Middle frontal gyrus (tissue), 1 donor: ENCODE measurements around the gene PCSK5.
"Not testable (repeated sequence)": the region's sequence is repeated elsewhere in the genome, so short reads cannot be mapped to it uniquely, and the experiment has no call there.

Source experiments
- DNase-seq: peaks from one replicate; pipeline ENCODE4 v3.0.0-alpha.2; 2015; ENCODE audit warnings: low spot score; ENCODE audit errors: extremely low spot score

Gene PCSK5

GRCh38 chr9:76351006-76351405 lies 460.5 kb downstream of the PCSK5 start:
- DNase-seq = no peak

DNA sequence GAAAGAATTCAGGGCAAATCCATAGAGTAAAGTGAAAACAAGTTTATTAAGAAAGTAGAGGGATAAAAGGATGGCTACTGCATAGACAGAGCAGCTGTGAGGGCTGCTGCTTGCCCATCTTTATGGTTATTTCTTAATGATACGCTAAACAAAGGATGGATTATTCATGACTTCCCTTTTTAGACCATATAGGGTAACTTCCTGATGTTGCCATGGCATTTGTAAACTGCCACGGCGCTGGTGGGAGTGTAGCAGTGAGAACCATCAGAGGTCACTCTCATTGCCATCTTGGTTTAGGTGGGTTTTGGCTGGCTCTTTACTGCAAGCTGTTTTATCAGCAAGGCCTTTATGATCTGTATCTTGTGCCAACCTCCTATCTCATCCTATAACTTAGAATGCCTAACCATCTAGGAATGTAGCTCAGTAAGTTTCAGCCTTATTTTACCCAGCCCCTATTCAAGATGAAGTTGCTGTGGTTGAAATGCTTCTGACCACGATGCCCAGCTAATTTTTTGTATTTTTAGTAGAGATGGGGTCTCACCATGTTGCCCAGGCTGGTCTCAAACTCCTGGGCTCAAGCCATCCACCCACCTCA lies 461.6 kb downstream of the PCSK5 start:
- DNase-seq = no peak

DNA sequence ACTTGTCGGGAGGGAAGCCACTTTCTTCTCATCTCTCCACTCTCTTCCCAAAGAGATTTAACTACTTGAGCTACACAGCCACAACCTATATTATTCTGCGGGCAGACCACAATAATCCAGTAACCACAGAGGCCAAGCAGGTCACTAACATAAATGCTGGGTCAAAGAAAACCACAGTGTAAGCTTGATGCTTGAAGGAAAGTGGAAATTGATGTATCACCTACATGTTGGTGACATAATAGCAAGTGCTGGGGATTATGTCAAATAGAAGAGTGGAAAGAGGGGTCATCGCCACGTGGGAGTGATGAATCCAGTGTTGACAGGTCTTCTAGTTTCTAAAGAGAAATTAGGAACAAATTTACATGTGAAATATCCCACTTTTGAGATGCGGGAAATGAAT lies 462.8 kb downstream of the PCSK5 start:
- no peak for DNase-seq

GRCh38 chr9:76354221-76354620 lies 463.7 kb downstream of the PCSK5 start:
- no peak for DNase-seq

- no peak for DNase-seq
These were observed 465.4 kb downstream of the PCSK5 start for GRCh38 chr9:76355886-76356285.

DNA sequence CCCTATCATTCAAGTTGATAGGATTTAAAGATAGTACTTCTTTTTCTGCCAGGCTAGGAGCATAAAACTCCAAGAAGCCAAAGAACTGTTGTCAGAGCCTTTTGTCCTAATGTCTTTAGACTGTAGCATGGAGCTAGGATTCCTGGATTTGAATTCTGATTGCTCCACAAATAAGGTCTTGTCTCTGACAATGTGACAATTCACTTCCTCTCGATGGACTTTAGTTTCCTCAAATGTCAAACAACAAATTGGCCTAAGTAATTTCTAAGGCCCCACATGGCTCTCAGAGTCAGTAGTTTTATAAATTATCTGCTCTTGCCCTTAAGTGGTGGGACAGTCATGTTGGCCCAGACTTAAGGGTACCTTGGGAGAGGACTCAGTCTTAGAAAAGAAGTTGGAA lies 467.1 kb downstream of the PCSK5 start:
- DNase-seq = no peak

- DNase-seq = no peak
These were observed 468.3 kb downstream of the PCSK5 start for GRCh38 chr9:76358628-76359280.

GRCh38 chr9:76359365-76359764 lies 468.9 kb downstream of the PCSK5 start:
- DNase-seq = no peak

GRCh38 chr9:76359766-76360165 lies 469.3 kb downstream of the PCSK5 start:
- DNase-seq = no peak

DNA sequence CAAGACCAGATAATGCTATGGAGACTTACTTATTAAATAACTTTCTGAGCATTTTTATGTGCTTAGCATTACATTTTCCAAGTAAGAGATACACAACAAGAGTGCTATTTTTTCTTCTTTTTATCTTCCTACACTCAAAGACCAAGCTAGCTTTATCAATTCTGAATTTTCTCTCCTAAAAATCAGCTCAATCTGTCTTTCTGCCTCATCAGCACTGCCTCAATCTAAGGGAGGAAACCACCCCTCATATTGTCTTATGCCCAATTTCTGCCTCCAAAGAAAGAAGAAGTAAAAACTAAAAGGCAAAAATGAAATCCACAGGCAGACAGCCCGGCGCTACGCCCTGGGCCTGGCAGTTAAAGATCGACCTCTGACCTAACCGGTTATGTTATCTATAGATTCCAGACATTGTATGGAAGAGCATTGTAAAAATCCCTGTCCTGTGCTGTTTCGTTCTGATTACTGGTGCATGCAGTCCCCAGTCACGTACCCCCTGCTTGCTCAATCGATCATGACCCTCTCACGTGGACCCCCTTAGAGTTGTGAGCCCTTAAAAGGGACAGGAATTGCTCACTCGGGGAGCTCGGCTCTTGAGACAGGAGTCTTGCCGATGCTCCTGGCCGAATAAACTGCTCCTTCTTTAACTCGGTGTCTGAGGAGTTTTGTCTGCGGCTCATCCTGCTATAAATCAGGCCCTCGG lies 472.0 kb downstream of the PCSK5 start:
- DNase-seq = not testable (repeated sequence)

DNA sequence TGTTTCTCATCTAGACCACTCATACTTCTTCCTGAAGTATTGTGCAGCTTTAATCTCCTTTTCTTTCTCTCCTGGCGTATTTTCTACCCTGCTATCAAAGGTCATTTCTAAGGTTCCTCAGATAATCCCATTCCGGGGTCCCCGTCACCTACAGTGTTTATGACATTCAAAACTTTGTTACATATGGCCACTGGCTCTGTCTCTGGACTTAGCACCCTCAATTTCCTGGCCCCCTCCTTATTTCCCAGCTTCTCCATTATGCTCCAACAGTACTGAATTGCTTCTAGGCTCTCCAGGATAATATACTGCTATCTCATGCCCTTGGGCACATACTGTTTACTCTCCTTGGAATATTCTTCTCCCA lies 472.5 kb downstream of the PCSK5 start:
- DNase-seq = no peak

DNA sequence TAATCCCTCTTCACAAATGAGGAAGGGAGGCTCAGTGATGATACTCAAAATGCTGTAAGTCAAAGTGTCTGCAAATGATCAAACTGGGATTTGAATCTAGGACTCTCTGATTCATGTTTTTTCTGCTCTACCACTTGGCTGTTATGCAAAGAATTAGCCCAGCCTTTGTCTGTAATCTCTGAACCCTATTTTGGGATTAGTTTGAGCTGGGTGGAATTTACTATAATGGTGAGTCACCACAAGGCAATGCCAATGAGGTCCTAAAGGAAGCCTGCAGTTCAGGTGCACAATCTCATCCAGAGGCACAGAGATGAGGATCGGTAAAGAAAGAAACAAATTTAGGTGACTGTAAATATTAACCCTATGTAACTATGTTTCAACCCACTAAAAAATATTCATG lies 474.6 kb downstream of the PCSK5 start:
- no peak for DNase-seq

DNA sequence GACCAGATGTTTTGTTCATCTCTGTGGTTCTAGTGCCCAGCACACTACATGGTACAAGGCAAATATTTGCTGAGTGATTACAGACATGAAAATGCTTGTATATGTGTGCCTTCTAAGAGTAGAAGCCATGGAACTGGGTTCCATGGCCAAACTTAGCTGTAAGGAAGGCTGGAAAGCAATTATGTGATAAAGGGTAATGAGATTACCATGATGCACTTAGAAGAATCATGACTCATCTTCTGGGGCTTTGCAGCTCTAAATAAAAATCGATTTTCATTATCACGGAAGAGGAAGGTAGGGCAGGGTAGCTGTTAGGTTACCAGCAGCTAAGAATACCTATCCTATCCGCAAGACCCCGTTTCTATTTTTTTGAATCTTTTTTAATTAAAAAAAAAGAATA lies 475.8 kb downstream of the PCSK5 start:
- DNase-seq = no peak

DNA sequence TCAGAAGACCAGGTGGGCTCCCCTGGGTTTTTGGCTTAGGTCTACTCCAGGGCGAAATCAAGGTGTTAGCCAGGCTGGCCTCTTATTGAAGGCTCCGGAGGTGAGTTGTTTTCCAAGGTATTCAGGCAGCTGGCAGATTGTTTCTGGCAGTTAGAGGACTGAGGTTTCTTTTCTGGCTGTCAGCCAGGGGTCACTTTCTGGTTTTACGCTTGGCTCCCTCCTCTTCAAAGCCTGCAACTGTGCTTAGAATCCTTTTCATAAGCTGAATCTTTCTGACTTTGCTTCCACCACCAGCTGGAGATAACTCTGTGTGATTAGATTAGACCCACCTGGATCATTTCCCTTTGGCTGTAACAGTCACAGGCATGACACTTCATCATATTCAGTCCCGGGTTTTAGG lies 479.1 kb downstream of the PCSK5 start:
- no peak for DNase-seq

GRCh38 chr9:76370396-76371023 lies 480.0 kb downstream of the PCSK5 start:
- no peak for DNase-seq

DNA sequence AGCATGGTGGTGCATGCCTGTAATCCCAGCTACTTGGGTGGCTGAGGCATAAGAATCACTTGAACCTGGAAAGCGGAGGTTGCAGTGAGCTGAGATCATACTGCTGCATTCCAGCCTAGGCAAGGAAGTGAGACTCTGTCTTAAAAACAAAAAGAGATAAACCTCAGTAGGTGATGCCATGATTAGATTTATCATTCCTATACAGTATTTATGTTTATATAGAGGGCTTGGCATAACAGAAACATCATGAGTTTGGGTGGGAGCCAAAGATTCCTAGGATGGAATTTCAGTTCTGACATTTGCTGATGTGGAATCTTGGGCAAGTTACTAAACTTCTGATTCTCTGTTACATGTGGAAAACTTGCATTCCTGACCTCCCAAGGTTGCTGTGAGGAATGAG lies 481.4 kb downstream of the PCSK5 start:
- DNase-seq = no peak

DNA sequence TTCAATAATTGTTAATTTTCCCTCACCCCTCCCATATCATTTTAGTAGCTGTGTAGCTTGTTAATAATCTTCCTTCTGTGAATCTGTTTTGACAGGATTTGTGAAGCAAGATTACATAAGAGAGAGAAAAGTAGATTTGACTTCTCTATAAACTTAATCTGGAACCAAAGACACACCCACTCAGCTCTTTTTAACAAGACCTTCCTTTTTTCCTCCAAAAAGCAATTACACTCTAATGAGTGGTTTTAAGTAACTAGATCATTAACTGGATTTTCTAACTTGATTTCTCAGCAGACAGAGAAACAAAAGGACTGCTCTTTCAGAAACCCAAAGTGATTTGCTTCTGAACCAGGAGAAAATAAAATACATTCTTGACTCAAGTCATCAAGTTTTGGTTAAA lies 481.9 kb downstream of the PCSK5 start:
- no peak for DNase-seq

DNA sequence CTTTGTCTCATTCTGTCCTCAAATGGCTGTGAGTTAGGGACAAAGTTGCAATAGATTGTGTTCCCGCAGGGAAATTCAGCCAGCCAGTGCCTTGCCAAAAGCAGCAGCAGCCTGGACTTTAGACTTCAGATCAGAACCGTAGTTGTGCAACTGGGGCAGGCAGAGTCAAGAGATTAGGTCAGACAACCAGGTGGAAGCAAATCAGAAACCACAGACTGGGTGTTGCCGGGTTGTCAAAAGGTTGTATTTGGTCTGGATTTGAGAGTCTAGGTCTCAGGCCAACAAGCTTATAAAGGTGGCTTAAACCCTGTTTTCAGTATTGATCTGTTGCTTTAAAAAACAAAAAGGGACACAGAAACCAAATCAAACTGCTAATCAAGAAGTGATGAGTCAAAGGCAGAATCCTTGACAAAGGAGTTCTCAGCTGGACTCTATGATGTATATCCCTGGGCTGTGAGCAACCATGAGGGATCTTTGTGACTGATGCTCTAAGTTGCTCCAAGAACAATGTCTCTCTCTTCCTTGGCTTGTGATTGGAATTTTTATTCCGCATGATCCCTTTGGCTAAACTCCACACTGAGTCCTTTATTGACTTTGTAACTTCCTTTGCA lies 482.8 kb downstream of the PCSK5 start:
- DNase-seq = no peak

DNA sequence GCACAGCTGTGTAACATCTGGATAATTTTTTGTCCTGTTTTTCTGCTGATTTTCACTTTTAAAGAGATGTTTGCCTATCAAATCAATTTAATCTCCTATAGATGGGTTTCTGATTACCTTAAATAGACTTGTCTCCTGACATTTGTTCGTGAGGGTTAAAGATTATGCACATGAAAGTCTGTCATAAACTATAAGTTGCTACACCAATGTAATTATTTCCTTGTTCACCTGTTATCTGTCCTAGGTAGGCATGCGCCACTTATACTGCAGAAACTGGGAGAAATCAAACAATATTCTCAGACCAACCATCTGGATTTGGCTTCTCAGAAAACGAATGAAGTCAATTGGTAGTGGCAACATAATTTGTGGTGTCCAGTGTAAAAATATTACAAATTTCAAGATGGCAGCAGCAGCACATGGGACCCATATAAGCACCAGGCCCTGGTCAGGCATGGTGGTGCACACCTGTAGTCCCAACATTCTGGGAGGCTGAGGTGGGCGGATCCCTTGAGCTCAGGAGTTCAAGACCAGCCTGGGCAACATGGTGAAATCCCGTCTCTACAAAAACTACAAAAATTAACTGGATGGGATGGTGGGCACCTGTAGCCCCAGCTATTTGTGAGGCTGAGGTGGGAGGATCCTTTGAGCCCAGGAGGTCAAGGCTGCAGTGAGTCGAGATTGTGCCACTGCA lies 483.5 kb downstream of the PCSK5 start:
- DNase-seq = no peak

GRCh38 chr9:76374783-76375559 lies 484.5 kb downstream of the PCSK5 start:
- DNase-seq = no peak

GRCh38 chr9:76377791-76378190 lies 487.3 kb downstream of the PCSK5 start:
- no peak for DNase-seq
